GM12878 (cell line): ENCODE measurements around the gene C1orf115. TPM values are rescaled to one million over a fixed set of nuclear protein-coding genes. Genes with fewer than 3 reads are reported as not detected.
A peak's percentile ranks its signal among the peaks of the same experiment; 100 is the strongest.

Source experiments
- ATAC-seq: fragments of 200-7000 bp; cut with Tn5 transposase; 3 replicates; pipeline ENCODE4 v1.9.1; 2020; ENCODE audit warnings: mild to moderate bottlenecking, moderate library complexity
- BruUV-seq: library from RNA; stranded (reverse); fragments of 400-500 nt; replicated peaks from 2 replicates; lab custom pipeline; 2021; lab: Mats Ljungman, UMichigan
- CTCF ChIA-PET: fragments of 300-600 bp; sonication (Branson Sonifier 250); formaldehyde crosslinking; extraction: SDS; loops from one replicate; lab custom pipeline; 2021; ENCODE audit warnings: inconsistent platforms; lab: Yijun Ruan, JAX
- POLR2A ChIA-PET: fragments of 350-600 bp; formaldehyde crosslinking; extraction: SDS; loops from one replicate; lab custom pipeline; 2021; ENCODE audit warnings: inconsistent platforms; lab: Charles Lee
- RAD21 ChIA-PET: fragments of 300-600 bp; sonication (Branson Sonifier 250); formaldehyde crosslinking; loops from one replicate; lab custom pipeline; 2023; ENCODE audit warnings: antibody characterized with exemption; ENCODE audit not compliant: unreplicated experiment; lab: Charles Lee
- SMC1A ChIA-PET: fragments of 300-600 bp; sonication (Branson Sonifier 250); formaldehyde crosslinking; loops from one replicate; lab custom pipeline; 2023; ENCODE audit not compliant: unreplicated experiment, uncharacterized antibody; lab: Charles Lee
- DNase-seq: peaks from one replicate; pipeline ENCODE4 v3.0.0-alpha.2; 2011; ENCODE audit warnings: low read depth, low spot score
- FAIRE-seq: peaks from 3 replicates; lab custom pipeline; 2011; peaks lifted over from hg19 to GRCh38; lab: Jason Lieb, UNC
- H2AFZ ChIP-seq: 2 replicates; pipeline ENCODE4 v1.6.0; 2011; ENCODE audit warnings: low read depth, low read length, control low read depth; ENCODE audit not compliant: control insufficient read depth
- H3K27ac ChIP-seq: 2 replicates; pipeline ENCODE4 v1.5.1; 2011; ENCODE audit warnings: control low read depth; ENCODE audit not compliant: control insufficient read depth, insufficient read depth
- H3K27me3 ChIP-seq, 2 experiments: replicated peaks in 1 of 2; 2 replicates each; pipeline versions ENCODE4 v1.6.0 to v1.6.1; 2011; ENCODE audit warnings: low read length in 1 of 2; ENCODE audit not compliant: control insufficient read depth in 2 of 2, insufficient read depth in 2 of 2
- H3K36me3 ChIP-seq, 2 experiments: 2 replicates each; pipeline ENCODE4 v1.5.1; 2011; ENCODE audit warnings: low read length in 1 of 2; ENCODE audit not compliant: control insufficient read depth in 2 of 2, insufficient read depth in 2 of 2
- H3K4me1 ChIP-seq: 2 replicates; pipeline ENCODE4 v1.6.1; 2011; ENCODE audit warnings: mild to moderate bottlenecking, low read length, moderate library complexity, mixed read lengths; ENCODE audit not compliant: control insufficient read depth, insufficient read depth
- H3K4me2 ChIP-seq: 2 replicates; pipeline ENCODE4 v1.6.0; 2011; ENCODE audit warnings: control low read depth; ENCODE audit not compliant: control insufficient read depth, insufficient read depth
- H3K4me3 ChIP-seq: fragments of 200-600 bp; sonication (generic); 2 replicates; pipeline ENCODE4 v1.5.1; 2016
- H3K79me2 ChIP-seq: 2 replicates; pipeline ENCODE4 v1.6.0; 2011; ENCODE audit warnings: low read length; ENCODE audit not compliant: control insufficient read depth, insufficient read depth
- H3K9ac ChIP-seq: 2 replicates; pipeline ENCODE4 v1.8.0; 2011; ENCODE audit warnings: low read length, control low read depth, mixed read lengths; ENCODE audit not compliant: control insufficient read depth, insufficient read depth
- H3K9me3 ChIP-seq: replicated peaks from 3 replicates; pipeline ENCODE4 v1.5.1; 2011; ENCODE audit warnings: mild to moderate bottlenecking, low read length; ENCODE audit not compliant: control insufficient read depth, insufficient read depth
- H4K20me1 ChIP-seq: 2 replicates; pipeline ENCODE4 v1.6.0; 2011; ENCODE audit not compliant: control insufficient read depth, insufficient read depth
- FOXM1 ChIP-seq: IDR thresholded peaks from 2 replicates; pipeline ENCODE4 v1.6.1; 2012; ENCODE audit warnings: low read depth, mild to moderate bottlenecking, inconsistent platforms, low read length, moderate library complexity
- KAT2A ChIP-seq: conservative IDR thresholded peaks from 2 replicates; pipeline ENCODE4 v1.6.1; 2011; ENCODE audit warnings: low read depth, low read length; ENCODE audit not compliant: control insufficient read depth
- NR2C2 ChIP-seq: IDR thresholded peaks from 2 replicates; pipeline ENCODE4 v1.6.1; 2011; ENCODE audit warnings: borderline replicate concordance, low read depth; ENCODE audit not compliant: control insufficient read depth, insufficient read length
- NR2F1 ChIP-seq: fragments of 450-650 bp; conservative IDR thresholded peaks from 2 replicates; pipeline ENCODE4 v1.6.1; 2017; ENCODE audit warnings: mild to moderate bottlenecking
- PRDM15 ChIP-seq: fragments of 450-650 bp; formaldehyde crosslinking; IDR thresholded peaks from 2 replicates; pipeline ENCODE4 v1.4.0; 2020; ENCODE audit warnings: mild to moderate bottlenecking, moderate library complexity
- RUNX3 ChIP-seq: IDR thresholded peaks from 2 replicates; pipeline ENCODE4 v1.6.1; 2012; ENCODE audit warnings: low read length, inconsistent platforms
- TARDBP ChIP-seq: IDR thresholded peaks from 2 replicates; pipeline ENCODE4 v1.6.1; 2016; ENCODE audit warnings: borderline replicate concordance
- WRNIP1 ChIP-seq: IDR thresholded peaks from 2 replicates; pipeline ENCODE4 v1.6.1; 2011; ENCODE audit warnings: low read depth, low read length, improper control_type of control experiment, borderline replicate concordance
- ZNF592 ChIP-seq: fragments of 450-650 bp; IDR thresholded peaks from 2 replicates; pipeline ENCODE4 v1.6.1; 2017; ENCODE audit warnings: mild to moderate bottlenecking, moderate library complexity
- ZNF687 ChIP-seq: fragments of 450-650 bp; IDR thresholded peaks from 2 replicates; pipeline ENCODE4 v1.6.1; 2017; ENCODE audit warnings: mild to moderate bottlenecking, moderate library complexity
- WGBS: methylation state at CpG from one replicate; pipeline ENCODE4 v1.1.6; 2016; ENCODE audit warnings: low lambda C conversion rate; ENCODE audit not compliant: insufficient replicate concordance, insufficient coverage; ENCODE audit errors: missing lambda C conversion rate; 5-methylcytosine and 5-hydroxymethylcytosine counted together
- in situ Hi-C: fragments of 300-500 bp; cut with MboI; formaldehyde crosslinking; loops from 9 replicates; pipeline ENCODE4 v1.14.3; 2018; ENCODE audit warnings: mixed read lengths
- intact Hi-C: fragments of 100-400 bp; cut with micrococcal nuclease; formaldehyde crosslinking; loops from one replicate; pipeline ENCODE4 v1.14.2; 2022; ENCODE audit not compliant: unreplicated experiment
- polyA plus RNA-seq, 11 experiments: library from polyadenylated mRNA; depleted of rRNA in 4 of 11; unstranded in 6 of 11; stranded (reverse) in 5 of 11; fragments of >200 nt; fragmentation: Nextera tagmentation in 4 of 11; fragmentation: Illumina TruSeq in 1 of 11; extraction: Ambion mirVana in 4 of 11; extraction: Trizol in 1 of 11; gene quantifications; 1 replicate in 1 of 11; 2 replicates in 10 of 11; pipeline versions ENCODE4 v1.2.1 to v1.2.3, GENCODE V29; 2011 to 2016; ENCODE audit warnings: inconsistent platforms in 2 of 11, missing spikeins in 2 of 11, low read depth in 1 of 11
- total RNA-seq, 4 experiments: library from RNA; depleted of rRNA in 3 of 4; stranded (reverse); fragments of >200 nt in 3 of 4; fragmentation: Illumina TruSeq in 1 of 4; extraction: Trizol in 1 of 4; gene quantifications; 2 replicates each; pipeline versions ENCODE4 v1.2.1 to v1.2.3, GENCODE V29; 2013 to 2021

Gene C1orf115
- total and polyA plus RNA-seq, 10 of the 15 experiments (the other 5 are each of a cell fraction or from before 2014, with no cell fraction given): 0.52 to 5.0 (median 4.1) TPM

GRCh38 chr1:220701974-220702373 is 11.8 kb downstream of the C1orf115 start (continued):
- TF ChIP-seq NR2C2 (no peak), NR2F1 (peak; percentile 45; the same call in 1 of the 2 replicates), RUNX3 (peak; percentile 90), ZNF687 (0 out of 2 replicates have a peak, but pooled peaks have one; percentile 25), TARDBP (no peak), FOXM1 (peak; percentile 45; the same call in 1 of the 2 replicates), KAT2A (no peak)
- TF ChIP-seq, all 136 proteins: peak for 18

- no peaks in the 10 kb centered on the region; the same call in 2 of the 3 replicates for H3K9me3 ChIP-seq
- H3K27me3 ChIP-seq: no peaks in the 10 kb centered on the region
- no peak overlapping the region for H3K4me3 ChIP-seq
- no peaks in the 10 kb centered on the region for H4K20me1 ChIP-seq
- intact Hi-C loops (no loop called here), in situ Hi-C loops (no loop called here)
- 31% methylated on average over 5 of the region's 5 CpGs for WGBS
- no peak overlapping the region for H2AFZ ChIP-seq
- no peaks in the 10 kb centered on the region for H3K79me2 ChIP-seq
- CTCF ChIA-PET: interaction anchor here (0.6 to 3.7 kb wide), 9 partner anchors 10 to 545 kb away, joined by 3 to 17 read pairs (median 5); no protein-coding TSS in a partner anchor
- no peak overlapping the region for H3K9ac ChIP-seq
- SMC1A ChIA-PET: interaction anchor here (0.6 to 4.7 kb wide), 5 partner anchors 11 to 74 kb away, joined by 3 to 27 read pairs (median 5); no protein-coding TSS in a partner anchor
- no peaks in the 10 kb centered on the region for H3K36me3 ChIP-seq
- H3K27ac ChIP-seq: no peak overlapping the region
- FAIRE-seq (no peak), DNase-seq (no peak), ATAC-seq (no peak)
- no TSS peak for BruUV-seq
- no peak overlapping the region for H3K4me2 ChIP-seq
- RAD21 ChIA-PET: interaction anchor here (0.9 to 2.3 kb wide), 5 partner anchors 10 to 66 kb away, joined by 3 to 10 read pairs (median 5); no protein-coding TSS in a partner anchor
- POLR2A ChIA-PET: no interaction called here
- no peaks in the 10 kb centered on the region for H3K4me1 ChIP-seq
- TF ChIP-seq ZNF592 (no peak), PRDM15 (CRISPR knock-in tag) (no peak), WRNIP1 (no peak)
Observed at GRCh38 chr1:220702733-220703270, 12.6 kb downstream of the C1orf115 start.
